ENCODE data around the gene TTC29.

DNA sequence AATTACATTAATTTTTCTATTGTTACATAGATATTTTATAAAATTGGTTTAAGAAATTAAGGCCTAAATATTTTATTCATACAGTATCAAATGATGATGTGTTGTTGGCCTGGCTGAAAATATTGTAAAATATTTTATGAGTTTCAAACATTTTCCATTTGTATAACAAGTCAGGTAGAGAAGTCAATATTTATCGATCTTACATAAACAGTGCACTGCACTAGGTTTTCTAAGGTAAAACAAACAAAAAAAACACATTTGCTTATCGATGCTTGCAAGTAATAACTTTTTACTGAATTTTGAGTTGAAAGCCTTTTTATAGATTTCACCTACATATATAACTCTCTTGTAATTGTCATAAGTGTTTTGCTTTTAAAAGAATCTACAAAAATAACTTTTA, 7.2 kb upstream of the TTC29 start:
- no peak for TF ChIP-seq ZFX (IDR thresholded peaks at IDR 0.05)
- TF ChIP-seq, protein P1, sequence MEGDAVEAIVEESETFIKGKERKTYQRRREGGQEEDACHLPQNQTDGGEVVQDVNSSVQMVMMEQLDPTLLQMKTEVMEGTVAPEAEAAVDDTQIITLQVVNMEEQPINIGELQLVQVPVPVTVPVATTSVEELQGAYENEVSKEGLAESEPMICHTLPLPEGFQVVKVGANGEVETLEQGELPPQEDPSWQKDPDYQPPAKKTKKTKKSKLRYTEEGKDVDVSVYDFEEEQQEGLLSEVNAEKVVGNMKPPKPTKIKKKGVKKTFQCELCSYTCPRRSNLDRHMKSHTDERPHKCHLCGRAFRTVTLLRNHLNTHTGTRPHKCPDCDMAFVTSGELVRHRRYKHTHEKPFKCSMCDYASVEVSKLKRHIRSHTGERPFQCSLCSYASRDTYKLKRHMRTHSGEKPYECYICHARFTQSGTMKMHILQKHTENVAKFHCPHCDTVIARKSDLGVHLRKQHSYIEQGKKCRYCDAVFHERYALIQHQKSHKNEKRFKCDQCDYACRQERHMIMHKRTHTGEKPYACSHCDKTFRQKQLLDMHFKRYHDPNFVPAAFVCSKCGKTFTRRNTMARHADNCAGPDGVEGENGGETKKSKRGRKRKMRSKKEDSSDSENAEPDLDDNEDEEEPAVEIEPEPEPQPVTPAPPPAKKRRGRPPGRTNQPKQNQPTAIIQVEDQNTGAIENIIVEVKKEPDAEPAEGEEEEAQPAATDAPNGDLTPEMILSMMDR (conservative IDR thresholded peaks at IDR 0.05), result no peak
